GM23338 (cell line): ENCODE results near the gene ZNF778. TPM values are rescaled to one million over a fixed set of nuclear protein-coding genes. Genes with fewer than 3 reads are reported as not detected.
"Not testable (repeated sequence)": the region's sequence is repeated elsewhere in the genome, so short reads cannot be mapped to it uniquely, and the experiment has no call there.

Experiments
- ATAC-seq: fragments of 200-7000 bp; cut with Tn5 transposase; 3 replicates; pipeline ENCODE4 v1.9.1; 2020
- DNase-seq: peaks from one replicate; pipeline ENCODE4 v3.0.0-alpha.2; 2015; ENCODE audit warnings: low spot score
- H2AFZ ChIP-seq: fragments of 200-600 bp; sonication (generic); 2 replicates; pipeline ENCODE4 v1.8.0; 2016; ENCODE audit warnings: antibody characterized with exemption, mild to moderate bottlenecking, moderate library complexity
- H3F3A ChIP-seq: fragments of 200-600 bp; sonication (generic); replicated peaks from 2 replicates; pipeline ENCODE4 v1.8.0; 2017; ENCODE audit warnings: antibody characterized with exemption, mixed run types, low read depth
- H3K27ac ChIP-seq: fragments of 200-600 bp; sonication (generic); 2 replicates; pipeline ENCODE4 v1.6.1; 2016; ENCODE audit warnings: low read depth
- H3K27me3 ChIP-seq: fragments of 200-600 bp; sonication (generic); 2 replicates; pipeline ENCODE4 v1.8.0; 2016; ENCODE audit warnings: mild to moderate bottlenecking, mixed run types, moderate library complexity; ENCODE audit not compliant: insufficient read depth
- H3K36me3 ChIP-seq: fragments of 200-600 bp; sonication (generic); 2 replicates; pipeline ENCODE4 v1.8.0; 2016; ENCODE audit warnings: mild to moderate bottlenecking; ENCODE audit not compliant: insufficient read depth
- H3K4me1 ChIP-seq: fragments of 200-600 bp; sonication (generic); 2 replicates; pipeline ENCODE4 v1.8.0; 2016; ENCODE audit warnings: mild to moderate bottlenecking, moderate library complexity; ENCODE audit not compliant: insufficient read depth
- H3K4me2 ChIP-seq: fragments of 200-600 bp; sonication (generic); 2 replicates; pipeline ENCODE4 v1.7.1; 2017; ENCODE audit warnings: mixed run types
- H3K4me3 ChIP-seq: fragments of 200-600 bp; sonication (generic); 2 replicates; pipeline ENCODE4 v1.6.1; 2016; ENCODE audit warnings: mixed run types
- H3K79me2 ChIP-seq: fragments of 200-600 bp; sonication (generic); replicated peaks from 2 replicates; pipeline ENCODE4 v1.8.0; 2017; ENCODE audit warnings: mild to moderate bottlenecking; ENCODE audit not compliant: insufficient read depth
- H3K9me2 ChIP-seq: fragments of 200-600 bp; sonication (generic); 2 replicates; pipeline ENCODE4 v1.8.0; 2017; ENCODE audit not compliant: insufficient read depth
- H4K20me1 ChIP-seq: fragments of 200-600 bp; sonication (generic); replicated peaks from 2 replicates; pipeline ENCODE4 v1.8.0; 2017; ENCODE audit warnings: mild to moderate bottlenecking; ENCODE audit not compliant: insufficient read depth
- H3K27ac Mint-ChIP-seq: 2 replicates; pipeline ENCODE4 v1.8.0; 2020; ENCODE audit warnings: inconsistent platforms, mild to moderate bottlenecking, moderate library complexity, mixed read lengths
- H3K27me3 Mint-ChIP-seq: 3 replicates; pipeline ENCODE4 v1.8.0; 2022; ENCODE audit warnings: low read depth, mild to moderate bottlenecking, moderate library complexity, mixed read lengths, inconsistent platforms; ENCODE audit not compliant: insufficient read depth, poor library complexity
- H3K36me3 Mint-ChIP-seq: 3 replicates; pipeline ENCODE4 v1.8.0; 2021; ENCODE audit warnings: low read depth, mild to moderate bottlenecking, inconsistent platforms, moderate library complexity, mixed read lengths
- H3K4me1 Mint-ChIP-seq: 3 replicates; pipeline ENCODE4 v1.8.0; 2020; ENCODE audit warnings: mild to moderate bottlenecking, inconsistent platforms, mixed read lengths
- H3K4me3 Mint-ChIP-seq: 3 replicates; pipeline ENCODE4 v1.8.0; 2021; ENCODE audit warnings: moderate library complexity, mild to moderate bottlenecking, inconsistent platforms, mixed read lengths
- H3K9me3 Mint-ChIP-seq: 3 replicates; pipeline ENCODE4 v1.8.0; 2020; ENCODE audit warnings: moderate library complexity, mild to moderate bottlenecking, inconsistent platforms, mixed read lengths
- CREB1 ChIP-seq: fragments of 250-450 bp; sonication (Bioruptor Pico); IDR thresholded peaks from 2 replicates; pipeline ENCODE4 v1.5.0; 2020; ENCODE audit warnings: low read depth, mild to moderate bottlenecking, moderate library complexity
- CTCF ChIP-seq, 2 experiments: fragments of 200-600 bp in 1 of 2; sonication (generic) in 1 of 2; conservative IDR thresholded peaks; 2 replicates each; pipeline versions ENCODE4 v1.5.1 to v1.6.1; 2016 to 2017; ENCODE audit warnings: antibody characterized with exemption in 2 of 2, low read depth in 2 of 2, mild to moderate bottlenecking in 2 of 2, moderate library complexity in 1 of 2
- ETS1 ChIP-seq: IDR thresholded peaks from 2 replicates; pipeline ENCODE4 v1.6.1; 2016; ENCODE audit warnings: antibody characterized with exemption
- EZH2 ChIP-seq: fragments of 200-600 bp; sonication (generic); IDR thresholded peaks from one replicate; pipeline ENCODE4 v1.8.0; 2017; ENCODE audit warnings: antibody characterized with exemption, mild to moderate bottlenecking, low read depth; ENCODE audit not compliant: unreplicated experiment
- POLR2AphosphoS5 ChIP-seq: IDR thresholded peaks from 2 replicates; pipeline ENCODE4 v1.6.1; 2016; ENCODE audit warnings: antibody characterized with exemption, low read depth
- REST ChIP-seq: IDR thresholded peaks from one replicate; pipeline ENCODE4 v1.6.1; 2018; ENCODE audit warnings: antibody characterized with exemption; ENCODE audit not compliant: unreplicated experiment
- ZNF114 ChIP-seq: fragments of 250-450 bp; sonication (Bioruptor Pico); IDR thresholded peaks from 2 replicates; pipeline ENCODE4 v1.5.0; 2020; ENCODE audit warnings: mild to moderate bottlenecking, moderate library complexity
- ZNF331 ChIP-seq: fragments of 250-450 bp; sonication (Bioruptor Pico); IDR thresholded peaks from 2 replicates; pipeline ENCODE4 v1.5.0; 2020; ENCODE audit warnings: low read depth, mild to moderate bottlenecking, moderate library complexity
- polyA plus RNA-seq: library from polyadenylated mRNA; unstranded; fragments of >200 nt; fragmentation: Nextera tagmentation; extraction: Ambion mirVana; gene quantifications from 2 replicates; pipeline ENCODE4 v1.2.1, GENCODE V29; 2016
- total RNA-seq: library from RNA; depleted of rRNA; stranded (reverse); fragments of >200 nt; shearing (Covaris generic); gene quantifications from 2 replicates; pipeline ENCODE4 v1.2.3, GENCODE V29; 2014

ZNF778 gene
- total and polyA plus RNA-seq, 2 experiments from 2014 or later = 7.9 to 43.4 TPM

- not testable (repeated sequence) for H3K4me1 ChIP-seq, H3K27ac ChIP-seq, DNase-seq, H3K36me3 ChIP-seq, H3K4me1 Mint-ChIP-seq, H4K20me1 ChIP-seq, H3F3A ChIP-seq, H3K27ac Mint-ChIP-seq, H3K9me2 ChIP-seq, H3K9me3 Mint-ChIP-seq, H3K36me3 Mint-ChIP-seq, H3K79me2 ChIP-seq
- Mint-ChIP-seq H3K4me3 (peak overlapping the region; percentile 78), H3K27me3 (peaks cover 17% of the 10 kb centered on the region)
- peak overlapping the region; percentile 63 for H3K4me3 ChIP-seq
- H2AFZ ChIP-seq = 0 out of 2 replicates have a peak overlapping the region, but pooled peaks have one; percentile 18
- ATAC-seq = peak; percentile 48
- H3K27me3 ChIP-seq = peaks cover 11% of the 10 kb centered on the region; the same call in 1 of the 2 replicates
- peak overlapping the region; percentile 82 for H3K4me2 ChIP-seq
These were observed 30.2 kb downstream of the ZNF778 start for GRCh38 chr16:89247734-89248075.

- Histone ChIP-seq H3K4me1 (no peaks in the 10 kb centered on the region), H3K4me2 (peak overlapping the region; percentile 82), H4K20me1 (no peaks in the 10 kb centered on the region), H3K9me2 (peaks cover 2% of the 10 kb centered on the region; the same call in 1 of the 2 replicates), H3K36me3 (no peaks in the 10 kb centered on the region), H3K27me3 (peaks cover 11% of the 10 kb centered on the region; the same call in 1 of the 2 replicates), H3K79me2 (no peaks in the 10 kb centered on the region), H3F3A (0 out of 2 replicates have a peak, but pooled peaks cover 5% of the 10 kb centered on the region), H3K4me3 (peak overlapping the region; percentile 63), H3K27ac (no peak overlapping the region), H2AFZ (0 out of 2 replicates have a peak overlapping the region, but pooled peaks have one; percentile 18)
- Mint-ChIP-seq H3K36me3 (peaks cover 7% of the 10 kb centered on the region; the same call in 2 of the 3 replicates), H3K4me3 (peak overlapping the region; percentile 78), H3K4me1 (no peaks in the 10 kb centered on the region), H3K27ac (no peak overlapping the region), H3K9me3 (peaks cover 6% of the 10 kb centered on the region; the same call in 2 of the 3 replicates), H3K27me3 (peaks cover 17% of the 10 kb centered on the region)
- DNase-seq = peak; percentile 51
- ATAC-seq = peak; percentile 30
- no peak for TF ChIP-seq CREB1
- TF ChIP-seq EZH2 = no peak
- TF ChIP-seq CTCF (conservative IDR thresholded peaks at IDR 0.05; ENCODE audit: low read depth in 2 of 2) = no peak
- TF ChIP-seq ZNF114 (CRISPR knock-in tag) = no peak
These were observed 30.9 kb downstream of the ZNF778 start for GRCh38 chr16:89248196-89248982.

- no peak overlapping the region for H3K27ac ChIP-seq
- no peak overlapping the region for H3K4me2 ChIP-seq
- peaks cover 21% of the 10 kb centered on the region for H3K27me3 ChIP-seq
- no peaks in the 10 kb centered on the region for H3K9me2 ChIP-seq
- H3K27me3 Mint-ChIP-seq = peaks cover 28% of the 10 kb centered on the region
- ATAC-seq (no peak), DNase-seq (no peak)
- H3K36me3 ChIP-seq = no peaks in the 10 kb centered on the region
- no peak overlapping the region for H2AFZ ChIP-seq
- no peak overlapping the region for H3K4me3 ChIP-seq
- peaks cover 6% of the 10 kb centered on the region; the same call in 1 of the 2 replicates for H3K4me1 ChIP-seq
- H3K9me3 Mint-ChIP-seq = peaks cover 6% of the 10 kb centered on the region; the same call in 2 of the 3 replicates
- H4K20me1 ChIP-seq = no peaks in the 10 kb centered on the region
- H3K4me3 Mint-ChIP-seq = no peak overlapping the region
- H3K79me2 ChIP-seq = no peaks in the 10 kb centered on the region
- peaks cover 12% of the 10 kb centered on the region for H3K4me1 Mint-ChIP-seq
- H3F3A ChIP-seq = no peaks in the 10 kb centered on the region
- peaks cover 10% of the 10 kb centered on the region; the same call in 2 of the 3 replicates for H3K36me3 Mint-ChIP-seq
- no peak overlapping the region for H3K27ac Mint-ChIP-seq
- TF ChIP-seq ETS1 (no peak), POLR2AphosphoS5 (no peak), ZNF331 (CRISPR knock-in tag) (no peak), EZH2 (no peak), ZNF114 (CRISPR knock-in tag) (no peak), REST (no peak)
These were observed 36.2 kb downstream of the ZNF778 start for GRCh38 chr16:89253548-89254287.
